Natural killer cell (primary cell): ENCODE measurements around the gene UGT1A5. TPM values are rescaled to one million over a fixed set of nuclear protein-coding genes. Genes with fewer than 3 reads are reported as not detected.

ENCODE experiments used
- ATAC-seq, 3 donors: fragments of 150-1000 bp in 2 of 3; fragments of 200-7000 bp in 1 of 3; cut with Tn5 transposase; 1 replicate in 1 of 3; 2 replicates in 2 of 3; pipeline ENCODE4 v1.10.0; 2021; ENCODE audit warnings: mild to moderate bottlenecking in 2 of 3, moderate library complexity in 2 of 3
- DNase-seq, 2 donors: peaks; one replicate each; pipeline versions ENCODE4 v3.0.0 to v3.0.0-alpha.2; 2013 to 2021; ENCODE audit warnings: mixed read lengths in 1 of 2
- H3K27ac ChIP-seq: one replicate; pipeline ENCODE4 v1.5.1; 2013; ENCODE audit warnings: mild to moderate bottlenecking, low read length
- H3K27me3 ChIP-seq: one replicate; pipeline ENCODE4 v1.6.1; 2013; ENCODE audit warnings: low read length; ENCODE audit not compliant: control insufficient read depth, insufficient read depth
- H3K36me3 ChIP-seq: one replicate; pipeline ENCODE4 v1.6.1; 2013; ENCODE audit warnings: low read length; ENCODE audit not compliant: control insufficient read depth, insufficient read depth
- H3K4me1 ChIP-seq: one replicate; pipeline ENCODE4 v1.6.1; 2013; ENCODE audit warnings: low read length; ENCODE audit not compliant: control insufficient read depth, insufficient read depth
- H3K4me3 ChIP-seq: one replicate; pipeline ENCODE4 v1.5.1; 2013; ENCODE audit warnings: low read length
- H3K9me3 ChIP-seq: one replicate; pipeline ENCODE4 v1.6.1; 2013; ENCODE audit warnings: low read length; ENCODE audit not compliant: control insufficient read depth, insufficient read depth
- H3K27ac Mint-ChIP-seq, 2 donors: one replicate each; pipeline ENCODE4 v1.8.0; 2022; ENCODE audit warnings: mild to moderate bottlenecking in 2 of 2, mixed read lengths in 2 of 2, moderate library complexity in 1 of 2
- H3K27me3 Mint-ChIP-seq, 2 donors: one replicate each; pipeline ENCODE4 v1.8.0; 2022; ENCODE audit warnings: low read depth in 2 of 2, mixed read lengths in 2 of 2
- H3K36me3 Mint-ChIP-seq: one replicate; pipeline ENCODE4 v1.8.0; 2022; ENCODE audit warnings: mixed read lengths
- H3K4me1 Mint-ChIP-seq, 2 donors: one replicate each; pipeline ENCODE4 v1.8.0; 2022; ENCODE audit warnings: mixed read lengths in 2 of 2
- H3K4me3 Mint-ChIP-seq: one replicate; pipeline ENCODE4 v1.8.0; 2022; ENCODE audit warnings: mild to moderate bottlenecking, moderate library complexity, mixed read lengths
- H3K9me3 Mint-ChIP-seq, 2 donors: one replicate each; pipeline ENCODE4 v1.8.0; 2022; ENCODE audit warnings: mixed read lengths in 2 of 2
- WGBS: methylation state at CpG from one replicate; pipeline ENCODE4 v1.1.7; 2013; ENCODE audit warnings: missing lambda C conversion rate; ENCODE audit not compliant: insufficient coverage; 5-methylcytosine and 5-hydroxymethylcytosine counted together
- intact Hi-C: fragments of 100-400 bp; cut with micrococcal nuclease; formaldehyde crosslinking; loops from one replicate; pipeline ENCODE4 v1.14.2; 2022
- total RNA-seq, 4 donors: library from RNA; stranded (reverse); fragments of 120-200 nt in 1 of 4; gene quantifications; one replicate each; pipeline versions ENCODE4 v1.2.3 to v1.2.4, GENCODE V29; 2013 to 2022
- TF ChIP-seq, protein P1 (sequence below): fragments of 200-600 bp; IDR thresholded peaks from one replicate; pipeline ENCODE4 v1.8.0; 2022; ENCODE audit warnings: antibody characterized with exemption

The UGT1A5 gene
- total RNA-seq, 3 donors from 2014 or later (not counting 1 experiment from before 2014, with no cell fraction given): not detected

DNA sequence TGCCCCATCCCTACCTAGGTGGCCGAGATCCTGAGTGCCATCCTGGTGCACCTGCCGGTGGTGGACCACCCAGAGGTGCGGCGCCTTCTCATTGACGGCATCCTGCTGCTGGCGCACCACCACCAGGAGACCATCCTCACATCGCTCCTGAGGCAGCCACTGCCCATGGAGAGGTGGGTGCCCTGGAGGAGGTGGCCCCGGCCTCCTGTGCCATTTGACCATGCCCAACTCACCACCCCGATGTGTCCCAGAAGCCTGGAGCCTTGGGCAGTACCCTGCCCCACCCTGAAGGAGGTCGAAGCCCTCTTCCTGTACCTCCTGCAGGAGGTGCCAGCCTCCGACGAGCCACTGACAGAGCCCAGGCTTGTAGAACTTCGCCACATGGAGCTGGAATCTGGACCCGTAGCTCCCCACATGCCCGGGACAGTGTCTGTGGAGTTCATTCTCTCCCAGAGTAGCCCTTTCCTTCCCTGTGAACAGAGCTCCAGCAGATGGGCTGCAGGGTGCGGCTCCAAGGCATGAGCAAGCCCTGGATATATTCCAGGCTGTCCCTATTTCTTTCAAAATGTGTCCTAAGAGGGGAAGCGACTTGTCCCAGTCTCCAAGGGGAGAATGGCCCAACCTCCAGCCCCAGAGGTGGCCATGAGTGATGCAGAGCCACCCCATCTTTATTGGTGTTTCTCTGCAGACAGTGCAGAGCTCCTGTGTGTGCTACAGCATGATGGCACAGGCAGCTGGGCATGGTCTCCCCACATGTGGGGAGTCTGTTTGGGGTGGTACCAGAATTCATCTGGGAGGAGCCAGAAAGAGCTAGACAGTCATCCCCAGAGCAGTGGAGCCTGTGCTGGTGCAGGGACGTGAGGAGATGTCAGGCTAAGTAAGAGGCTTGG is 107.4 kb downstream of the UGT1A5 start:
- Histone ChIP-seq H3K27me3 (no peaks in the 10 kb centered on the region), H3K4me3 (no peak overlapping the region), H3K4me1 (no peaks in the 10 kb centered on the region), H3K36me3 (no peaks in the 10 kb centered on the region), H3K9me3 (no peaks in the 10 kb centered on the region), H3K27ac (no peak overlapping the region)
- 83% methylated on average over 18 of the region's 18 CpGs for WGBS
- Mint-ChIP-seq H3K36me3 (no peaks in the 10 kb centered on the region), H3K27ac (no peak overlapping the region), H3K4me3 (no peak overlapping the region), H3K27me3 (peaks cover 10 to 14% of the 10 kb centered on the region in 2 donors), H3K9me3 (no peaks in the 10 kb centered on the region), H3K4me1 (peaks cover 0 to 5% of the 10 kb centered on the region in 2 donors)
- DNase-seq: no peak
- no peak for ATAC-seq
- TF ChIP-seq, protein P1, sequence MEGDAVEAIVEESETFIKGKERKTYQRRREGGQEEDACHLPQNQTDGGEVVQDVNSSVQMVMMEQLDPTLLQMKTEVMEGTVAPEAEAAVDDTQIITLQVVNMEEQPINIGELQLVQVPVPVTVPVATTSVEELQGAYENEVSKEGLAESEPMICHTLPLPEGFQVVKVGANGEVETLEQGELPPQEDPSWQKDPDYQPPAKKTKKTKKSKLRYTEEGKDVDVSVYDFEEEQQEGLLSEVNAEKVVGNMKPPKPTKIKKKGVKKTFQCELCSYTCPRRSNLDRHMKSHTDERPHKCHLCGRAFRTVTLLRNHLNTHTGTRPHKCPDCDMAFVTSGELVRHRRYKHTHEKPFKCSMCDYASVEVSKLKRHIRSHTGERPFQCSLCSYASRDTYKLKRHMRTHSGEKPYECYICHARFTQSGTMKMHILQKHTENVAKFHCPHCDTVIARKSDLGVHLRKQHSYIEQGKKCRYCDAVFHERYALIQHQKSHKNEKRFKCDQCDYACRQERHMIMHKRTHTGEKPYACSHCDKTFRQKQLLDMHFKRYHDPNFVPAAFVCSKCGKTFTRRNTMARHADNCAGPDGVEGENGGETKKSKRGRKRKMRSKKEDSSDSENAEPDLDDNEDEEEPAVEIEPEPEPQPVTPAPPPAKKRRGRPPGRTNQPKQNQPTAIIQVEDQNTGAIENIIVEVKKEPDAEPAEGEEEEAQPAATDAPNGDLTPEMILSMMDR: no peak
- intact Hi-C loops: no loop called here

DNA sequence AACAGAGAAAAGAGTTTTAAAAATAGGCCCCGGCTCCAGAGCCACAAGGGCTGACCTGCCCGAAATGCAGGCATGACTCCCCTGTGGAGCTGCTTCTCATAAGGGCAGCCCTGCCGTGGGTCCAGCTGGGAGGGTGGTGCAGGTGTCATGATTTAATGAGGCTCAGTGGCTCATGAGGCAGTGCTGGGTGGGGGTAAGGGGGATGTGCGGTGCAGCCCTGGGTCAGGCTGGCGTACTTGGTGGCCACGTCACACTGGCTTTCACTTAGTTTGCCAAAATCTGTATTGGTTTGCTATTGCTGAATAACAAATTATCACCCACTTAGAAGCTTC is 108.0 kb downstream of the UGT1A5 start:
- Histone ChIP-seq H3K36me3 (no peaks in the 10 kb centered on the region), H3K27ac (no peak overlapping the region), H3K9me3 (no peaks in the 10 kb centered on the region), H3K27me3 (no peaks in the 10 kb centered on the region), H3K4me1 (no peaks in the 10 kb centered on the region), H3K4me3 (no peak overlapping the region)
- H3K9me3 Mint-ChIP-seq: no peaks in the 10 kb centered on the region
- intact Hi-C loops: no loop called here
- peaks cover 8 to 10% of the 10 kb centered on the region in 2 donors for H3K27me3 Mint-ChIP-seq
- ATAC-seq (no peak), DNase-seq (no peak)
- WGBS: 94% methylated on average over 6 of the region's 6 CpGs
- H3K27ac Mint-ChIP-seq: no peak overlapping the region
- no peaks in the 10 kb centered on the region for H3K36me3 Mint-ChIP-seq
- TF ChIP-seq, protein P1: no peak
- H3K4me3 Mint-ChIP-seq: no peak overlapping the region
- H3K4me1 Mint-ChIP-seq: peaks cover 0 to 5% of the 10 kb centered on the region in 2 donors

DNA sequence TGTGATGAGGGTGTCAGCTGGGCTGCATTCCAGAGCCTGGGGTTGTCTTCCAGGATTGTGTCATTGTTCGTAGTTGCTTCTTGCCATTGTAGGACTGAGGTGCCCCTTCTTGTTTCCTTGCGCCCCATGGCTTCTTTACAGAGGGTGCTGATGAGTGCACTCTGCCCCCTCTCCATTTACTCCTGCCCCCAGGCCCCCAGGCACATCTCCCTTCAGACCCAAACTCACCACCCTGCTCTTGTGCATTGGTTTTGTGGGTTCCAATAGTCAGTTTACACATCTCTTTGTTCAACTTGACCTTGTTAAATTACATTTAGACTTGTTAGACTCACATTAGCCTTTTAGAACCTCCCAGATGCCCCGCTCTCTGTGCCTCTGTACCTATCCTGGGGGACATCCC is 108.5 kb downstream of the UGT1A5 start:
- Histone ChIP-seq H3K27me3 (no peaks in the 10 kb centered on the region), H3K9me3 (no peaks in the 10 kb centered on the region), H3K27ac (no peak overlapping the region), H3K36me3 (no peaks in the 10 kb centered on the region), H3K4me1 (no peaks in the 10 kb centered on the region), H3K4me3 (no peak overlapping the region)
- Mint-ChIP-seq H3K4me3 (no peak overlapping the region), H3K27me3 (peaks cover 3 to 12% of the 10 kb centered on the region in 2 donors), H3K9me3 (no peaks in the 10 kb centered on the region), H3K27ac (no peak overlapping the region), H3K4me1 (peaks cover 0 to 5% of the 10 kb centered on the region in 2 donors), H3K36me3 (no peaks in the 10 kb centered on the region)
- ATAC-seq (no peak), DNase-seq (no peak)
- intact Hi-C loops: no loop called here
- TF ChIP-seq, protein P1: no peak
- WGBS: 91% methylated on average over 3 of the region's 3 CpGs
